Sciatic nerve (tissue), 2 donors: ENCODE results near the gene FANCF. TPM values are rescaled to one million over a fixed set of nuclear protein-coding genes. Genes with fewer than 3 reads are reported as not detected.

Experiments used
- ATAC-seq: fragments of 200-7000 bp; cut with Tn5 transposase; one replicate; pipeline ENCODE4 v1.9.1; 2020; ENCODE audit warnings: mild to moderate bottlenecking, moderate library complexity
- DNase-seq: peaks from one replicate; pipeline ENCODE4 v3.0.0-alpha.2; 2020; ENCODE audit warnings: low spot score
- intact Hi-C: fragments of 100-400 bp; cut with DNase I; formaldehyde crosslinking; loops from one replicate; pipeline ENCODE4 v1.14.2; 2022
- total RNA-seq: library from RNA; stranded (reverse); fragmentation: NEBNext Ultra II Directional; extraction: Animal tissue kit (Norgen Biotek cat#: 25700); gene quantifications from one replicate; pipeline ENCODE4 v1.2.1, GENCODE V29; 2021
- donor health status: DM: no; HTN: no; CAD: no.
- donor health status: DM: no; HTN: no; CAD: no.

The FANCF gene
- total RNA-seq, 1 donor from 2014 or later: 8.4 TPM

GRCh38 chr11:22633354-22633902 lies 7.8 kb upstream of the FANCF start:
- no peak for ATAC-seq
- intact Hi-C loops: no loop called here
- DNase-seq: no peak

GRCh38 chr11:22627421-22627820 lies 1.8 kb upstream of the FANCF start:
- no peak for ATAC-seq
- no peak for DNase-seq
- intact Hi-C loops: no loop called here

- DNase-seq: no peak
- intact Hi-C loops: no loop called here
- no peak for ATAC-seq
These were observed 1.1 kb upstream of the FANCF start for GRCh38 chr11:22626573-22627239.

GRCh38 chr11:22624742-22625447 lies 728 bp downstream of the FANCF start:
- intact Hi-C loops: no loop called here
- peak; percentile 82 for ATAC-seq
- DNase-seq: peak; percentile 74

GRCh38 chr11:22617868-22618267 lies 7.8 kb downstream of the FANCF start:
- intact Hi-C loops: no loop called here
- DNase-seq: no peak

GRCh38 chr11:22603933-22604332 lies 21.7 kb downstream of the FANCF start:
- intact Hi-C loops: no loop called here
- no peak for DNase-seq
- ATAC-seq: no peak

More at GRCh38 chr11:22617868-22618267, 7.8 kb downstream of the FANCF start:
- no peak for ATAC-seq

- DNase-seq (no peak), ATAC-seq (no peak)
- intact Hi-C loops: no loop called here
These were observed 23.1 kb downstream of the FANCF start for GRCh38 chr11:22602504-22602903.

GRCh38 chr11:22599458-22599857 lies 26.2 kb downstream of the FANCF start:
- DNase-seq (no peak), ATAC-seq (no peak)
- intact Hi-C loops: no loop called here

- DNase-seq: no peak
- intact Hi-C loops: no loop called here
These were observed 28.6 kb downstream of the FANCF start for GRCh38 chr11:22597062-22597461.

GRCh38 chr11:22584976-22585375 lies 40.6 kb downstream of the FANCF start:
- ATAC-seq (no peak), DNase-seq (no peak)
- intact Hi-C loops: no loop called here

More at GRCh38 chr11:22597062-22597461, 28.6 kb downstream of the FANCF start:
- ATAC-seq: no peak

- ATAC-seq (no peak), DNase-seq (no peak)
- intact Hi-C loops: no loop called here
These were observed 41.6 kb downstream of the FANCF start for GRCh38 chr11:22583963-22584492.

GRCh38 chr11:22582151-22582410 lies 43.5 kb downstream of the FANCF start:
- ATAC-seq: no peak
- intact Hi-C loops: no loop called here
- DNase-seq: no peak

- ATAC-seq (no peak), DNase-seq (no peak)
- intact Hi-C loops: no loop called here
These were observed 44.1 kb downstream of the FANCF start for GRCh38 chr11:22581354-22582150.

GRCh38 chr11:22577854-22578253 lies 47.8 kb downstream of the FANCF start:
- DNase-seq (no peak), ATAC-seq (no peak)
- intact Hi-C loops: no loop called here

Other genes with a start within 250 kb of the FANCF start
- gene GAS2, start 40.8 kb upstream of the FANCF start, total RNA-seq: 22.1 TPM
- 137 TPM for gene SVIP, start 204.0 kb upstream of the FANCF start, total RNA-seq
- gene CCDC179, start 234.7 kb upstream of the FANCF start, total RNA-seq: not detected